Astrocyte of the cerebellum (primary cell): ENCODE data around the gene TOR1A.

Experiments
- DNase-seq: peaks from one replicate; pipeline ENCODE4 v3.0.0-alpha.2; 2011; ENCODE audit warnings: low read depth
- H3K4me3 ChIP-seq: 2 replicates; pipeline ENCODE4 v1.5.1; 2011; ENCODE audit warnings: mild to moderate bottlenecking, low read depth, low read length, moderate library complexity
- in situ Hi-C: cut with HindIII; loops from 2 replicates; pipeline ENCODE4 v1.10.0; 2017; ENCODE audit warnings: low sequenced_read_pairs
- TF ChIP-seq, protein P1 (sequence below): IDR thresholded peaks from 2 replicates; pipeline ENCODE4 v1.5.1; 2012; ENCODE audit warnings: low read length, low read depth, moderate library complexity, mild to moderate bottlenecking; ENCODE audit errors: missing control alignments

Gene TOR1A

DNA sequence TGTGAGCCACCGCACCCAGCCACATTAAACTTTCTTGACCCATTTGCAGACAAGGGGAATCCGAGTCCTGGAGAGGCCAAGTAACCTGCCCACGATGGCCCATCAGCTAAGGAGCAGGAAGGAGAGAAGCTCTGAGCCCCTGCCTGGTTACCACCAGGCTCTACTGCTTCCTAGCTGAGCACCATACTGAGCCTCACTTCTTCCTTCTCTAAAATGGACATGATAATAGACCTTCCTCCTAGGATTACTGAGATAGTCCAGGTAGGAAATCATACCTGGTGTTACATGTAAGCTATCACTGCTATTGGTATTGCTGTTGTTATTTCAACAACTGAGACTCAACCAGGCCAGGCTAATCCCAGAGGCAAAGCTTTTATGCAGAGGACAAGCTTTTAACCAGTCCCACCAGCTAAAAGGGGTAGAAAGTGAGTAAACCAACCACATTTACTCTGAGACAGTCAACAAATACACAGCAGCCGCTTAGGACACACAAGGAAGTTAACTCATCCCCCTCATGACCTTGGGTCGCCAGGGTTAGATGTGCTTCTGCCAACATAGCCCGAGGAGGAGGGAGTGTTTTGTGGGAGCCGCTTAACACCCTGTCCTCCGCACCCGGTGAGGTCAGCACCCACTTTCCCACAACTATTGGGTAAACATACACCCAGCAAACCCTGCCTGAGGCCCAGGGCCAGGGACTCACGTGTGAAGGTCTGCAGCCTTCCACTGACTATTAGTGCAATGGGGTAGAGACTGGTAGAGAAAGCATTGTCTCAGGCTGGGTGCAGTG is 50.5 kb downstream of the TOR1A start:
- no peak overlapping the region for H3K4me3 ChIP-seq
- in situ Hi-C loops: no loop called here
- DNase-seq: no peak
- TF ChIP-seq, protein P1, sequence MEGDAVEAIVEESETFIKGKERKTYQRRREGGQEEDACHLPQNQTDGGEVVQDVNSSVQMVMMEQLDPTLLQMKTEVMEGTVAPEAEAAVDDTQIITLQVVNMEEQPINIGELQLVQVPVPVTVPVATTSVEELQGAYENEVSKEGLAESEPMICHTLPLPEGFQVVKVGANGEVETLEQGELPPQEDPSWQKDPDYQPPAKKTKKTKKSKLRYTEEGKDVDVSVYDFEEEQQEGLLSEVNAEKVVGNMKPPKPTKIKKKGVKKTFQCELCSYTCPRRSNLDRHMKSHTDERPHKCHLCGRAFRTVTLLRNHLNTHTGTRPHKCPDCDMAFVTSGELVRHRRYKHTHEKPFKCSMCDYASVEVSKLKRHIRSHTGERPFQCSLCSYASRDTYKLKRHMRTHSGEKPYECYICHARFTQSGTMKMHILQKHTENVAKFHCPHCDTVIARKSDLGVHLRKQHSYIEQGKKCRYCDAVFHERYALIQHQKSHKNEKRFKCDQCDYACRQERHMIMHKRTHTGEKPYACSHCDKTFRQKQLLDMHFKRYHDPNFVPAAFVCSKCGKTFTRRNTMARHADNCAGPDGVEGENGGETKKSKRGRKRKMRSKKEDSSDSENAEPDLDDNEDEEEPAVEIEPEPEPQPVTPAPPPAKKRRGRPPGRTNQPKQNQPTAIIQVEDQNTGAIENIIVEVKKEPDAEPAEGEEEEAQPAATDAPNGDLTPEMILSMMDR: no peak

DNA sequence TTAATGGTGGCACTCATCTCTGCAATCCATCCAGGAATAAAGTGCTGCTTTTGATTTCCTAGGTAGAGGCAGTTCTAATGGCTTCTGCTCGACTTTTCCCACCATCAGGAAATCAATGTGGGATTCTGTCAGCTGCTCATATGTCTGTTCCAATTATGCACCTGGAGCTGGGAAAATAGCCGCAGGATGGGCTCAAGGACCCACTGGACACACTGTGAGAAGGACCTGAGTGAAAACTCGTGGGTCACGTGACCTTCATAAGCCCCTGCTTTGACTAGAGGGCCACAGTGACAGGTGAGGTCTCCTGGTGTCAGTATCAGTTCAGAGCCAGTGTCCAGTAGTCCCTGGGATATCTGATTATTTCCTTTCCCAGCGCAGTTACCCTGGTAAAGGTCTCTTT is 53.2 kb downstream of the TOR1A start:
- in situ Hi-C loops: no loop called here
- no peak for DNase-seq
- H3K4me3 ChIP-seq: no peak overlapping the region
- TF ChIP-seq, protein P1: no peak

DNA sequence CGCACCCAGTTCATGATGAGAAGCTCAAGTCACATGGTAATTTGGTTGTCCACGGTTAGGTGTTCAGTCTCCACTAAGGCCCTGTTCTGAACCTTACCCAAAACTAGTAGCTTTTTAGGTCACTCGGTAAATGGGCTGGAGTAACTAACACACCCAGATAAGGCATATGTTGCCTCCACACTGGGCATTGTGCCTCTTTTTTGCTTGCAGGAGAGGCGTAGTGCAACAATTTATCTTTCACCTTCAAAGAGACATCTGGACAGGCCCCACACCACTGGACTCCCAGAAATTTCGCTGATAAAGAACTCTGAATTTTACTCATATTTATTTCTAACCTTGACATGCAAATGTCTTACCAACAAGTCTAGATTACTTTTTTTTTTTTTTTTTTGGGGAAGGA is 54.3 kb downstream of the TOR1A start:
- in situ Hi-C loops: no loop called here
- no peak overlapping the region for H3K4me3 ChIP-seq
- TF ChIP-seq, protein P1: no peak
- no peak for DNase-seq

DNA sequence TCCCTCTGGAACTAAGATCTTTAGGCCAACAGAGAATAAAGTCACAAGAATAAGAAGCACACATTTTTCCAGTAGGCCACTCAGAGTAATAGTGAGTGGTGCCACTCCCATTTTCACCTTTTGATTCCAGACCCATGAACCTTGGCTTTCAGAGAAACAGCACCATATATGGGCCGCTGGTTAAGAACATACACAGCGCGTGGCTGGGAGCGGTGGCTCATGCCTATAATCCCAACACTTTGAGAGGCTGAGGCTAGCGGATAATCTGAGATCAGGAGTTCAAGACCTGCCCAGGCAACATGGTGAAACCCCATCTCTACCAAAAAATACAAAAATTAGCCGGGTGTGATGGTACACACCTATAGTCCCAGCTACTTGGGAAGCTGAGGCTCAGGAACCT is 55.5 kb downstream of the TOR1A start:
- TF ChIP-seq, protein P1: no peak
- in situ Hi-C loops: no loop called here
- DNase-seq: no peak
- no peak overlapping the region for H3K4me3 ChIP-seq

DNA sequence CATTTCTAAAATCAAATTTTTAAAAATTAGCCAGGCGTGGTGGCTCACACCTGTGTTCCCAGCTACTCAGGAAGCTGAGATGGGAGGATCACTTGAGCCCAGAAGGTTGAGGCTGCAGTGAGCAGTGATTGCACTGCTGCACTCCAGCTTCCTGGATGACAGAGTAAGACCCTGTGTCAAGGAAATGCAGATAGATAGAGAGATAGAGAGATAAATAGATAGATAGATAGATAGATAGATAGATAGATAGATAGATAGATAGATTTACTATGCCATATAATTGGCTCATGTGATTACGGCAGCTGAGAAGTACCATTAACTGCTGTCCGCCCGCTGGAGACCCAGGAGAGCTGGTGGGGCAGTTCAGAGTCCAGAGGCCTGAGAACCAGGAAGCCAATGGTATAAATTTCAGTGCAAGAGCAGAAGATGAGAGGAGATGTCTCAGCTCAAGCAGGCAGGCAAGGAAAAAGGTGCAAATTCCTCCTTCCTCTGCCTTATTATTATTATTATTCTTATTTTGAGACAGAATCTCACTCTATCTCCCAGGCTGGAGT is 58.1 kb downstream of the TOR1A start:
- DNase-seq: no peak
- no peak overlapping the region for H3K4me3 ChIP-seq
- in situ Hi-C loops: no loop called here
- TF ChIP-seq, protein P1: no peak

DNA sequence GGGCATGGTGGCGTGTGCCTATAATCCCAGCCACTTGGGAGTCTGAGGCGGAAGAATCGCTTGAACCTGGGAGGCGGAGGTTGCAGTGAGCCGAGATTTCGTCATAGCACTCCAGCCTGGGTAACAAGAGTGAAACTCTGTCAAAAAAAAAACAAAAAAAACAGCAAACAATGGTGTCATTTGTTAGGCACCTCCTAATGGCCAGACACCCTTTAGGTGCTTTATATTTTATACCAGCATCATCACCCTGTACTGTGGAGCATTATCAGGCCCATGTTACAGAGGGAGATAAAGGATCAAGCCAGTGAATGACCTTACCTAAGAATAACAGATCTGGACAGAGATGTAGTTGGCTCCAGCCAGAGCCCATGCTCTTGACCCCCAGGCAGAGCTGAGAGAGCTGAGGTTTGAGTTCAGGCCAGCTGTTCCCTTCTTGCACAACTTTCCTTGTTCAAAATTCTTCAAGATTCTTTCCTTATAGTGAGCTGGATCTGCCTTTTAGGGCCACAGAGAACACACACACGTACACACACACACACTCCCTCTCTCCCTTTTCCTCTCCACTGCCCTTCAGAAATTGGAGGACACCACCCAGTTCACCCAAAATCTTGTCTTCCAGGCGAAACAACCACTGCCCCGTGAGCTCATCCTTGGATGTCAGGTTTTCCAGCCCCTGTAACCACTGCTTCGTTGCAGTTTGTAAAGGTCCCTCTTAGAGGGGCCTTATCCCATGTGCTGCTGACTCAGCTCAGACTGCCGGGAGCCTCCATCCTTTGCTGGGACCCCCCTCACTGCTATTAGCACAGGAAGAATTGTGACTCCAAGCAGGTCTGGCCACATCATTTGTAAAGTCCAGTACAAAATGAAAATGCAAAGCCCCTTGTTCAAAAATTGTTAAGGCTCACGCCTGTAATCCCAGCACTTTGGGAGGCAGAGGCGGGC is 60.7 kb downstream of the TOR1A start:
- TF ChIP-seq, protein P1: no peak
- in situ Hi-C loops: no loop called here
- DNase-seq: peak; percentile 62
- H3K4me3 ChIP-seq: no peak overlapping the region
